Posterior cingulate gyrus (tissue), 11 donors: ENCODE data around the gene SLC37A2.

ENCODE experiments used
- DNase-seq, 10 donors: peaks; one replicate each; pipeline versions ENCODE4 v3.0.0 to v3.0.0-alpha.2; 2020 to 2021; ENCODE audit warnings: mixed read lengths in 3 of 10
- intact Hi-C: fragments of 100-400 bp; cut with DNase I; formaldehyde crosslinking; loops from one replicate; pipeline ENCODE4 v1.15.1; 2023

SLC37A2 gene

DNA sequence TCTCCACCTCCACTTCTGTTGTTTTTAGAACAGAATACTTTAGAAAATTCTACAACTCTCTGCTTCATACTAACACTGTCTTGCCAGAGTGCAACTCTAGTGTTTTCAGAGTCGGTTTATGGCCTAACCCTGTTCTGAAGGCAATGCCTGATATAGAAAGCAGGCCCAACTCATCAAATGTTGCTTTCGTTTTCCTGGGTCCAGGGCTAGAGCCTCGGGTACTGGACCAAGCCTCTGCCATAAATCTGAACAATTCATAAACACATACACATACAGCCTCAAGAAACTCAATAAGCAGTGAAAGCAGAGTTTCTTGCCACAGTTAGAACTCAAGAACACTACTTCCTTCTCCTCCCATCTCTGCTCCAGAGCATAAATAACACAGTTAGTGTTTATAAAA, 38.5 kb downstream of the SLC37A2 start:
- no peak for DNase-seq

DNA sequence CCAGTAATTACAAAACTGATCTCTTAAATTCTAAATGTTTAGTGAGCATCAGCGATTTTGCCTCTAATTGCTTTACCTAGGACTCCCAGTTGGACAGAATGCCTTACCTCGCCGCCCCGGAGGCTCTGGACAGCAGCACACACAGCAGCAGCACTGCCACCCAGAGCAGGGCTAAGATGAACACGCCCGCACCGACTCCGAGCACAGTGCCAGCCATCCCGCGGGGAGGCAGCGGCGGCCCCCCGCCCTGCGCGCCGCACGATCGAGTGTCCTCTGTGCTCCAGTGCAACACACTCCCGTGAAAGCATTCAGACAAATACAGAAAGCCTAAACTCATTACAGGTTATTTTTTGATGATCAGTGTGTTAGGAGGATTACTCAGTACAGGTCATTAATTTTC, 38.9 kb downstream of the SLC37A2 start:
- intact Hi-C loops, result no loop called here
- DNase-seq, result peak in 1 of 10 donors; percentile 57

More for the DNA sequence above, 38.5 kb downstream of the SLC37A2 start:
- intact Hi-C loops, result no loop called here

DNA sequence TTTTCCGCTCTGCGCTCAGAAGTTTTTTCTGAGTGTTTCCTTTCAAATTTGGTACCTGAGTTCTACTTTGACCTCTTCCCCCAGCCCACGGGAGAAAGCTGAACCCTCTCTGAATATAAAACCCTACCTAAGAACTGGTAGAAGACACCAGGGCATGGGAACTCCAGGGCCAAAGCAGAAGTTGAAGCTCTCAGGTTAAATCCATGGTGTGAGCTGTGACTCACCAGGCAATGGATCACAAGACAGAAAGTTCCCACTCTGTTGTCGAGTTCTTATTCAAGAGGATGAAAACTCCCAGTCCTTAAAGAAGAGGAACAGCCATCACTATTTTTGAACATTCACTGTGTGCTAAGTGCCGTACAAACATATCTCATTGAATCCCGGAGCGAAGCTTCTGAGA, 39.4 kb downstream of the SLC37A2 start:
- intact Hi-C loops, result no loop called here
- DNase-seq, result no peak

DNA sequence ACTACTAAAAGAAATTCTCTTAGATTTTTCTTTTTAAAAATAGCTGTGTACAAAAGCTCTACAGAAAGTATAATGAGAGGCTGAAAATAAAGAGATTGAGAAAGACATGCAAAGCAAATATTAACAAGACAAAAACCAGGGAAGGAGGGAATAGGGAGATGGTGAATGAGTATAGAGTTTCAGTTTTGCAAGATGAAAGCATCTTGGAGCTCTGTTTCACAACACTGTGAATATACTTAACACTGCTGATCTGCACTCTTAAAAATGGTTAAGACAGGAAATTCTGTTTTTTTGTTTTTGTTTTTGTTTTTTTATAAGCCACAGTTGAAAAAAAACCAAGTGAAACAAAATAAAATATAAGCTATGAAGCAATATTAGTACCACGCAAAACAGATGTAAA, 42.8 kb downstream of the SLC37A2 start:
- intact Hi-C loops, result no loop called here
- DNase-seq, result no peak

DNA sequence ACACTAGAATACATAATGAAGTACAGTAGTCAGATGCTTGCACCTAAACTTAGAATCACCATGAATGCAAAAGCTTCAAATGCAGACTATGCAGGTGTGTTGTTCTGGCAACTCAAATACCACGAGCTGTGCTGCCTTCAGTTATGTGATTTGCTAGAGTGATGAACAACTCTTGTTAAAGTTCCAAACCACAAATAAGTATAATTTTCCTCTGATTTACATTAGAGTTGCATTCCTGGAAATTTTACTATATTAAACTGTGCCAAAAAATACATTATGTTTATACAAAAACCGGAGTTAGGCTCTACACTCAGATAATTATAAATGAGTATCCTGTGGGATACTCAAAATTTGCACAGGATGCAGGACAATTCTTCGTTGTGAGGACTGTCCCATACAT, 45.4 kb downstream of the SLC37A2 start:
- intact Hi-C loops, result no loop called here
- DNase-seq, result no peak

DNA sequence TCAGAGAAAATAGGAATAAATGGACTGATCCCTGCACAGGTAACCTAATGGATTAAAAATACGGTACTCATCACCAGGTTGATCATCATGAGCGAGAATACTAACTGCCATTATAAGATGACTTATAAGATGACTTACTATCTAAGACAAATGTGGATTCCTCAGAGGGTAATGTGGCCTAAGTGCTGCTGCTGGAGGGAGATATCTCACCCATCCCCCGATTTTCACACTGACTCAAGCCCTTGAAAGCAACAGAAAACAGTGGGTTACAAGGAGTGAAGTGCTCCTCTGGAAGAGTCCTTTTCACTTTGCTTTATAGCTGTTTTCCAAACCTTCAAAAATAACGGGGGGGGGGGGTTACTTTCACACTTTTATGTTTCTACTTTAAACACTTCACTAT, 47.4 kb downstream of the SLC37A2 start:
- intact Hi-C loops, result no loop called here
- DNase-seq, result no peak

DNA sequence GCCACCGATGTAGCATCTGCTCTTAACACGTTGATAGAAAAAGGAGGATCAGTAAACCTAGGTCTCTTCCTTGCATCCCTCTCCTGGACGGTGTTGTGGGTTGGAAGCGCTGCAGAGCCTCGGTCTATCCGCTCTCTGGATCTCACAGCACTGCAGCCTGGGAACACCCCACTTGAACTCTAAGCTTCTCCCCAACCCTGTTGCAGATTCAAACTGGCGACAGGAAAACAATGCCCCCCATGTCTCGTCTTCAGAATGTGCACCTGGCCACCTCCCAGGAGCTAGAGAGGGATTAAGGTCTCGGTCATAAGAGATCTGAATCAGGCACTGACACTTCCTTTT, 47.9 kb downstream of the SLC37A2 start:
- DNase-seq, result no peak
- intact Hi-C loops, result no loop called here

DNA sequence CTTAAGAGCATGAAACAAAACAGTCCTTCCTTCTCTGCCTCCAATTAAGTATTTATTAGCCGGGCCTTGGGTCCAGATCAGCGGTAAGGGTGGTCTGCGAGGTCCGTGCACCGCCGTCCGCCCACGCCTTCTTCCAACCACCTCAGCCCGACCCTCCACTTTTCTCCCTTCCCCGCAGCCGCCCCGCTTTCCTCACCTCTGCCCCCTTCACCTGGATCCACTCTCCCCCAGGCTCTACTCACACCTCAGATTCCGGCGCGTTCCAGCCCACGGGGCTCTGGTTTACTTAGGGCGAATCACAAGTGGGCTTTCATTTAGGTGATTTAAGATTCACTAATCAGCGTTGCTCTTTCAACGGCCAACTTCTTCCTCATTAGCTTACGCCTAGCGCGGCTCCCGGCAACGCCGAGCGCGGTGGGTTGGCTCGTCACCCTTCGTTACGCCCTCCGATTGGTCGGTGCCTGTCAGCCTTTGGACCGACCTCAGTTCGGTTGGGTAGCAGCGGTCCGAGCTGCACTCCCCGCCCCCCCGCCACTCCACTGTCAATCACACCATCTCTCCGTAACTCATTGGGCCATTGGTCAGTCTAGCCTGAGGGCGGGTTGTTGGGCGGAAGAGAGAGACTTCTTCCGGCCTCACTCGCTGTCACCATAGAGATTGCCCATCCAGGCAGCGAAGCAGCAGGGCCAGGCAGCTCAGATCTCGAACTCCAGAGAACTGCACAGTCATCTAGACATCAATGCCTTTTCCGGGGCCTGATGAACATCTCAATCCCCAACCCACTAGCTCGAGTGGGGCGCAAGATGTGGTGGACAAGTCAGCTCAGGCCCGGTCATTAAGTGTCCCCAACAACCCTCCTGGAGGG, 48.5 kb downstream of the SLC37A2 start, which contains the start of gene TMEM218:
TSS of gene TMEM218 (minus strand) at position 284 of the 865 bp plus-strand sequence. CDS start 9,385 bp downstream, outside the sequence.
- intact Hi-C loops, result no loop called here
- peak; percentile 99 to 100 (median 100) for DNase-seq

DNA sequence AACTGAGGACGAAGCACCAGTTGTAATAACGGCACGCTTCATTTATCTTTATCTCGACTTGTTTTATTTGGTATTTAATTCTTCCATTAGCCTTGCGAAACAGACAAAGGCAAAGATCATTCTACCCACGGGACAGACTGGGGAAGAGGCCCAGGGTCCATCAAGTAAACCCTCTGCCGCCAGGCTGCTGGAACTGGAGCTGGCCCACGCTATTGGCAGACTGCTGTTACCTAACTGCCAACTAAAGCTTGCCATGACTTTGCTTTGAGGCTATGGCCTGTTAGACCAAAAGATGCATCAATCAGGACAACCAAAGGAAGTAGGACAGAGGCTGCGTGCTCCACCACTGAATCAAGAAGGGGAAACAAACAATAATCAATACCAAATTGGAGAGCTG, 49.1 kb downstream of the SLC37A2 start:
- intact Hi-C loops, result no loop called here
- DNase-seq, result no peak

DNA sequence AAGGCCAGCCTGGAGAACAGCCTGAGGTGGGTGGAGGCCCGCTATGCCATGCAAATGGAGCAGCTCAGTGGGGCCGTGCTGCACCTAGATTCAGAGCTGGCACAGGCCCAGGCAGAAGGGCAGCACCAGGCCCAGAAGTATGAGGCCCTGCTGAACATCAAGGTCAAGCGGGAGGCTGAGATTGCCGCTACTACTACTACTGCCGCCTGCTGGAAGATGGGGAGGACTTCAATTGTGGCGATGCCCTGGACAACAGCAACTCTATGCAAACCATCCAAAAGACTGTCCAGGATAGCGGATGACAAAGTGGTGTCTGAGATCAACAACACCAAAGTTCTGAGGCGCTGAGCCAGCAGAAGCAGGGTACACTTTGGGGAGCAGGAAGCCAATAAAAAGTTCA, 51.4 kb downstream of the SLC37A2 start:
- intact Hi-C loops, result no loop called here
- DNase-seq, result no peak

DNA sequence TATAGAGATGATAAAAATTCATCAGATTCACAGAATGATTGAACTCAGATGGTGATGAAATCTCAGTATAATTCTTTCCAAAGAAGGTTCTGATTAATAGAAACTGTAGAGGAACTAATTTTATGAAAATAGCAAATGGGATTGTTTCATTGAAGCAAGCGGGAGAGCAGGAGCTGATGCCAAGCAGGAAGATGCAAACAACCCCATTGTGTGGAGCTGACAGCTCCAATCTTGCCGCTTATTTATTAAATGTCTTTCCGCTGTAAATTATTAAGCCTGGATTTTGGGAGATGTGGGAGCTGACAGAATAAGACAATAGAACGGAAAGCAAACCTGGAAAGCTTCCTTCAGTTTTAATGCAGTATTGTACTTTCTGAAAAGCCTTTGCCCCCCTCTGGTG, 54.3 kb downstream of the SLC37A2 start:
- DNase-seq, result no peak
- intact Hi-C loops, result no loop called here

DNA sequence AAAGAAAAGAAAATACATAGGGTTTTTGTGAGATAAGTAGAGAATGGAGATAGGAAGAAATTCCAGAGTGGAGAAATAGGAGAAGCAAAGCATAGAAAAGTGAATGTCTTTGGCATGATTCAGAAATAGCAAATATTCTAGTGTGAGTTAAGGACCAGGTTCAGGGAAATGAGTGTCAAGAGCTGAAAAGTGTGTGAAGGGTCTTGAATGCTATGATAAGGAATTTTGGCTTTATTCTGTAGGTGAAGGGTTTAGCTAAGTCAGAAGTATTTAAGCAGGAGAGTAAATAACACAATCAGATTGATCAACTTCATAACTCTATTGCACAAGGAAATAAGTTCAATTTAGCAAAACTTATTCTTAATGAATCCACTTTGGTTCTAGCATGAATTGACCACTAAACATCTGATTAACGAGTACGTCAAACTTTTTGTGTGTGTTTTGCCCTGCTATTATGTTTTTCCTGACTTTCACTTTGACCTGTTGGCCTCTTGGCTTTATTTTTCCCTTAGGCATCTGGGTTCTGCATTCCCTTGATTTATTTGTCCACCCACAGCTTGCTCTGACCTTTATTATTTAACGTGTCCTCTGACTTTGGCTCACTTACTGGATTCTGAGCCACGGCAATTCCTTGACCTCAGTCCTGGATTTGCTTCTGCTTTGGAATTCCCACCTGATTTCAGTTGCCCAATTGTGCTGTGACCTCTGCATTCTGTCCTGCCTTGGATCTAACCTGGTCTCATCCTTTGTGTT, 60.3 kb downstream of the SLC37A2 start:
- no peak for DNase-seq
- intact Hi-C loops, result no loop called here

DNA sequence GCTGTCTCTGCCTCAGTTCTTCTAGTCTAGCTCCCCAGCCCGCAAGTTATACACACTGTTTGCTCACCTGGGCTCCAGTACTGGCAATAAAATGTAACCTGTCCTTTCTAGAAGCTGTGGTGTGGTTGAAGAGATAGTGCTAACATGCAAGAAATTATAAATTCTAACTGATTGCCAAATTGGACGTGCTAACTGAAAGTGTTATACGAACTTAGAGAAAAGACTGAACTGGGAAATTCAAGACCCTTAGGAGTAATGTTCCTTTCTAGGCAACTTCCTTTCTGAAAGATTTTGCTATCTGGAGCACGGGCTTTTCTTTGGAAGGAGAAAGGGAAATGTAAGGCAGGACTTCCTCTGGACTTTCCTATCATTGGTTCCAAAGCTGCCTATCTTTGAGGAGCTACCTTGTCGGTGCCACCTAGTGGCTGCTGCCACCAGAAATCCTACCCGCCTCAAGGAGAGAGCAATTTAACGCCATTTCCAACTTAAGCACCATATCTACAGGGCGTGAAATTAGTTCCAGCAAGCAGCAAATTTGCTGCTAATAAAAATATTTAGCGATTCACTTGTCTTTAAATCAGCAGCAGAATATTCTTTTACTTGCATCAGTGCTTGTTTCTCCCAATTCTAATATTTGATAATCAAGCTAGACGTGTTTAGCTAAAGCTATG, 61.0 kb downstream of the SLC37A2 start:
- intact Hi-C loops, result no loop called here
- peak in 4 of 10 donors; percentile 21 to 83 (median 22) for DNase-seq

DNA sequence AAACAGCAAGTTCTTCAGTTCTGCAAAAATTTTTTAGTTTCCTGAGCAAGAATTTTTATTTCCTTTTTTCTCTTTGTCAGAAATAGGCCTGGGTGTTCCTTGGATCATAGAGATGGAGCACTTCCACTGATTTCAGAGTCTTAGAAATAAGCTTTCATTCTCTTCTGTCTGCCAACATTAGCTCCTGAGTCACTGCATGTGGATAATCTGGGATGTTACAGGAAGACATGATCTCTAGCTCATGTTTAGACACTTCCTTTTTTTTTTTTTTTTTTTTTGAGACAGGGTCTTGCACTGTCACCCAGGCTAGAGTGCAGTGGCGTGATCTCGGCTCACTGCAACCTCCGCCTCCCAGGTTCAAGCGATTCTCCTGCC, 61.5 kb downstream of the SLC37A2 start:
- intact Hi-C loops, result no loop called here

DNA sequence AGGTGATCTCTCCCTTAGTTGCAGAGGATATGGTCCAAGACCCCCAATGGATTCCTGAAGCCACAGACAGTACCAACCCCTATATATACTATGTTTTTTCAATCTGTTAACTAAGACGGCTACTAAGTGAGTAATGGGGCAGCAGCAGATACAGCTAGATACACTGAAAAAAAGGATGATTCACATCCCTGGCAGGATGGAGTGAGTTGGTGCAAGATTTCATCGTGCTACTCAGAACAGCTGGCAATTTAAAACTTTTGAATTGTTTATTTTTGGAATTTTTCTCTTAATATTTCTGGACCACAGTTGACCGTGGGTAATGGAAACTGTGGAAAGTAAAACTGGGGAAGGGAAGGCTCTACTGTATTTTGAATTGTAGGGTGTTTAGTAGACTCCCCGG, 65.3 kb downstream of the SLC37A2 start:
- intact Hi-C loops, result no loop called here

More for the DNA sequence above, 61.5 kb downstream of the SLC37A2 start:
- no peak for DNase-seq

DNA sequence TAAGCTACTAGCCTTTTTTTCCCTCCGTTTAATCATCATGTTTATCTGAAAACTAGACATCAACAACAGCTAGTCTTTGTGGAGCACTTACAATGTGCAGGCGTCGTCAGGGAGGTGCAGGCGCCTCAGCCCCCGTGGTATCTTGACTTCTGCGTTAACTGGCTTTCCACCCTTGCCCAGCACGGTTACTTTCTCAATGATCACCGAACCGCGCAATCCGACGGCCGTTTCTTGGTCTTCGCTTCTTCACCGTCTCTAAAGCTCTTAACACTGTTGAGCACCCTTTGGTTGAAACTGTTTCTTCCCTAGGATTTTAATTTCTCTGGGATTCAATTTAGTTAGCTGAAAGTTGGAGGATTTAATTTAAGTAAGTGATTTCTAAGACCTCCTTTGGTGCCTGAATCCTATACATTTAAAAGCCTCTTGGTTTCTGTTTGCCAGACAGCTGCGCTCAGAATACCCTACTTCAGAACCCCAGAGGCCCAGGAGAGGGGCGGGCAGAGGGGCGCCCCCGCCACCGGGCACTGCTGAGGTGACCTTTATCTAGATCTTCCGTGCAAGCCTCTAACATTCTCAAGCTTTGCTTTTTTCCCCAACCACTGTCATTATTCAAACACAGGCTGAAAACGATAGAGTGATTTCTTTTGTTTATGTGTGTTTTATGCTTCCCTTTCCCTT, 66.3 kb downstream of the SLC37A2 start:
- intact Hi-C loops, result no loop called here
- DNase-seq, result peak in 1 of 10 donors; percentile 27

More for the DNA sequence above, 65.3 kb downstream of the SLC37A2 start:
- no peak for DNase-seq

DNA sequence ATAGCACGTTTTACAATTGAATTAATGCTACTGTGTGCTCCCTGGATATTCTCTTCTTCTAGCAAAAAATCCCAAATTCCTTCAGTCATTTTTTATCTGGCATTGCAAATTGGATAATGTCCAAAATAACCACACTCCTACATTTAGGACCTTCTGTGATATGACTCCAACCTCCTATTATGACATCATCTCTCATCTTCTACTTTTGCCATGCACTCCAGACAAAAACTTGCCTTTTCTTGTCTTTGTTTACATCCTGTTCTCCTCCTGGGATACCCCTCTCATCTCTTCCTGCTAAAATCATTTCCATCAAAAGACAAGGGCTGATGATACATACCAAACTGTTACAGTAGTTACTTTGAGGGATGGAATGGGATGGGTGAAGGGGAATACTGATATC, 69.0 kb downstream of the SLC37A2 start:
- intact Hi-C loops, result no loop called here
- no peak for DNase-seq

DNA sequence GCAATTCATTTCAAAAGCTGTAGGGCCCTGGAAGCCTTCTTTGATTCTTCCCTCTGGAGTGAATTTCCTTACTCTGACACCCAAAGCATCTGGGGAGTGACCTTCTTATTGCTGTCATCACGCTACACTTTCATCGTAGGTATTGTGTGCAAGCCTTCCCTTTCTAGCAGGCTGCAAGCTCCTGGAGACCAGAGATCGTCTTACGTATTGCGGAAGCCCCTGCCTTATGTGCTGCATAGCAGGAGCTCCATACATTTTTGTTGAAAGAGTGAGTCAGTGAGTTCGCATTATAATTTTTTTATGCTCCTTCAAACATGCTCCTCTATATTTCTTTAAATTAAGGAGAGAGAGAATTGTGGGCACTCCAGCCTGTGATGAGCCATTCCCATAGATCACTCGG, 69.5 kb downstream of the SLC37A2 start:
- intact Hi-C loops, result no loop called here
- DNase-seq, result no peak

DNA sequence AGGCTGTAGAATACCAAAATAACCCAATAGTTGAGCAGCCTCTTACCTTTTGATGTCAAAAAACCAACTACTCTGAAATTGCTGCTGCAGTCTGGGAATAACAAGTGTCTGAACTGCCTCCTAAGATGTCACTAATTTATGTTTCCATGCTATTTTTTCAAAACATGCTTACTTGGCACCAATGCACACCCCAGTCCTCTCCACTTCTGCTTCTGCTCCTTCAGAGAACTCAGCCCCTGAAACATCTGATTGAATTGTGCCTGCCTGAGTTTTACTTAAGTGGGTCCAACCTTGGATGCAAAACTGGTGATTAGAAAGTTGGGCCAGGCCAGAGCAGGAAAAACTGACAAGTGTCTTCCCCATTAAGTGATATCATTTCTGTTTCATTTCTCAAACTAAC, 72.9 kb downstream of the SLC37A2 start:
- intact Hi-C loops, result no loop called here

DNA sequence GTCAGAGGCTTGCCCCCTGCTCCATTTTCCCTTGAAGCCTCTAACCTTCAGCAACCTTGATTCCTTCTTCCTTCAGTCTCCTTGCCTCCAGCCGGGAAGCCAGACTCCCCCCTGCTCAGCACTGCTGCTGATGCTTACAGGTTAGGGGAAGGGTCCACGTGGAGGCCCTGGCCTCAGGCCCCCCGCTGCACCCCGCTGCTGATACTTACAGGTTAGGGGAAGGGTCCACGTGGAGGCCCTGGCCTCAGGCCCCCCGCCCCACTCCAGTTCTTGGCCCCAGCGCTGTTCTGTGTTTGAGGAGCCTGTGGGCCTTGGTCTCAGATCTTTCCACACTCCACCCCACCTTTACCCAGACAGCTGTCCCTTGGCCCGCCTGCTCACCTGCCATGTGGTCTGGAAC, 75.9 kb downstream of the SLC37A2 start:
- intact Hi-C loops, result no loop called here
- no peak for DNase-seq

More for the DNA sequence above, 72.9 kb downstream of the SLC37A2 start:
- DNase-seq, result no peak

DNA sequence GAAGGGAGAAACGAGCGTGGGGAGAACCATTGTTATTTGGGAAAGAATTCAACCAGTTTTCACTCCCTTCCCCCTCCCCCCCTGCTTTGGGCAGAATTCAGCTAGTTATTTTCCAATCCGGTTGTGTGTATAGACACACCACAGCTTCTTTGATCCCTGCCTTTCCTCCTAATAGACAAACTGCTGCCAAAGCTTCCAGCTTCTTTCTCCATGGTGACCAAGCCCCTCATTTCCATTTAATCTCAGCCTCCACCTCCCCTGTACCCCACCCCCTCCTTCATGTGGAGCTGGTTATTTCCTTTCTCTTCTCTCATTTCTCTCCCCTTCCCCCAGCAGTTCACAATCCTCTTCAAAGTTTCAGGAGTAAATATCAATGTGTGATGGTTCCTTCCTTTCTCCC, 76.7 kb downstream of the SLC37A2 start:
- intact Hi-C loops, result loop anchor here (5.0 kb wide), 1 partner anchor 47 kb away; no protein-coding TSS in a partner anchor
- DNase-seq, result no peak
